SK-N-SH (cell line): ENCODE results near the gene SP9. TPM values are rescaled to one million over a fixed set of nuclear protein-coding genes. Genes with fewer than 3 reads are reported as not detected.

Experiments
- CTCF ChIA-PET: fragments of 300-600, 350-600 bp; formaldehyde crosslinking; extraction: SDS; loops from one replicate; lab custom pipeline; 2021; lab: Yijun Ruan, JAX
- POLR2A ChIA-PET: fragments of 350-600 bp; sonication (Branson Sonifier 250); formaldehyde crosslinking; extraction: SDS; loops from one replicate; lab custom pipeline; 2020; ENCODE audit warnings: antibody characterized with exemption, inconsistent platforms; lab: Yijun Ruan, JAX
- DNase-seq: peaks from one replicate; pipeline ENCODE4 v3.0.0; 2012
- H2AFZ ChIP-seq: fragments of 200-600 bp; sonication (generic); 2 replicates; pipeline ENCODE4 v1.8.1; 2016; ENCODE audit warnings: antibody characterized with exemption, mild to moderate bottlenecking, low read depth
- H3F3A ChIP-seq: fragments of 200-600 bp; sonication (generic); replicated peaks from 2 replicates; pipeline ENCODE3; 2016; ENCODE audit warnings: antibody characterized with exemption, mild to moderate bottlenecking; ENCODE audit not compliant: insufficient read depth
- H3K27ac ChIP-seq, 2 experiments: fragments of 200-500 bp in 1 of 2; fragments of 200-600 bp in 1 of 2; sonication (Bioruptor generic) in 1 of 2; sonication (generic), shearing (Covaris generic) in 1 of 2; 2 replicates each; pipeline versions ENCODE4 v1.5.1 to v1.6.1; 2014 to 2016; ENCODE audit warnings: low read depth in 2 of 2, inconsistent platforms in 1 of 2, low read length in 1 of 2, mild to moderate bottlenecking in 1 of 2, mixed read lengths in 1 of 2
- H3K27me3 ChIP-seq: fragments of 200-600 bp; sonication (generic), shearing (Covaris generic); 2 replicates; pipeline ENCODE4 v1.6.1; 2016; ENCODE audit warnings: mixed run types; ENCODE audit not compliant: insufficient read depth
- H3K36me3 ChIP-seq, 2 experiments: fragments of 200-500 bp in 1 of 2; fragments of 200-600 bp in 1 of 2; sonication (Bioruptor generic) in 1 of 2; sonication (generic) in 1 of 2; replicated peaks in 1 of 2; 2 replicates each; pipeline versions ENCODE3 to v1.5.1; 2014 to 2016; ENCODE audit warnings: low read length in 1 of 2, mild to moderate bottlenecking in 1 of 2; ENCODE audit not compliant: insufficient read depth in 2 of 2, control insufficient read depth in 1 of 2
- H3K4me1 ChIP-seq, 2 experiments: fragments of 200-500 bp in 1 of 2; fragments of 200-600 bp in 1 of 2; sonication (Bioruptor generic) in 1 of 2; sonication (generic), shearing (Covaris generic) in 1 of 2; 2 replicates each; pipeline versions ENCODE4 v1.5.1 to v1.6.1; 2014 to 2016; ENCODE audit warnings: low read depth in 1 of 2, low read length in 1 of 2, mixed run types in 1 of 2; ENCODE audit not compliant: insufficient read depth in 2 of 2, control insufficient read depth in 1 of 2
- H3K4me2 ChIP-seq: fragments of 200-600 bp; sonication (generic), shearing (Covaris generic); 2 replicates; pipeline ENCODE4 v1.6.1; 2017; ENCODE audit warnings: mixed run types
- H3K4me3 ChIP-seq, 2 experiments: fragments of 200-500 bp in 1 of 2; fragments of 200-600 bp in 1 of 2; sonication (Bioruptor generic) in 1 of 2; sonication (generic), shearing (Covaris generic) in 1 of 2; 2 replicates each; pipeline versions ENCODE4 v1.5.1 to v1.8.1; 2014 to 2016; ENCODE audit warnings: low read depth in 2 of 2, inconsistent platforms in 1 of 2, low read length in 1 of 2, mild to moderate bottlenecking in 1 of 2, mixed read lengths in 1 of 2, moderate library complexity in 1 of 2
- H3K79me2 ChIP-seq: fragments of 200-600 bp; sonication (generic); 2 replicates; pipeline ENCODE4 v1.8.1; 2017; ENCODE audit warnings: mild to moderate bottlenecking; ENCODE audit not compliant: insufficient read depth
- H3K9ac ChIP-seq: fragments of 200-600 bp; sonication (generic); 2 replicates; pipeline ENCODE4 v1.6.1; 2017; ENCODE audit warnings: mixed run types
- H3K9me2 ChIP-seq: fragments of 200-600 bp; sonication (generic); 2 replicates; pipeline ENCODE4 v1.6.1; 2017; ENCODE audit warnings: mixed run types
- H3K9me3 ChIP-seq: fragments of 200-600 bp; sonication (generic); 2 replicates; pipeline ENCODE4 v1.6.1; 2017; ENCODE audit warnings: mixed run types, mild to moderate bottlenecking, moderate library complexity
- H4K20me1 ChIP-seq: fragments of 200-600 bp; sonication (generic); 2 replicates; pipeline ENCODE4 v1.6.1; 2017; ENCODE audit warnings: mild to moderate bottlenecking, mixed run types; ENCODE audit not compliant: insufficient read depth
- EP300 ChIP-seq, 2 experiments: IDR thresholded peaks; 2 replicates each; pipeline versions ENCODE4 v1.4.0 to v1.6.1; 2012; ENCODE audit warnings: borderline replicate concordance in 1 of 2, low read depth in 1 of 2, low read length in 1 of 2
- EZH2phosphoT487 ChIP-seq: fragments of 200-600 bp; sonication (generic); IDR thresholded peaks from 2 replicates; pipeline ENCODE4 v1.6.1; 2017; ENCODE audit warnings: low read depth, mixed run types, mild to moderate bottlenecking, antibody characterized with exemption, moderate library complexity, borderline replicate concordance
- FOSL2 ChIP-seq: IDR thresholded peaks from 2 replicates; pipeline ENCODE4 v1.4.0; 2012; ENCODE audit warnings: low read depth, mild to moderate bottlenecking, moderate library complexity, borderline replicate concordance
- FOXJ3 ChIP-seq: sonication (generic); formaldehyde crosslinking; IDR thresholded peaks from 2 replicates; pipeline ENCODE4 v1.5.1; 2020; ENCODE audit warnings: mild to moderate bottlenecking, missing genetic modification reagents
- GABPA ChIP-seq: IDR thresholded peaks from 2 replicates; pipeline ENCODE4 v1.4.0; 2012; ENCODE audit warnings: low read depth, mild to moderate bottlenecking
- GATA2 ChIP-seq: sonication (generic); formaldehyde crosslinking; IDR thresholded peaks from 2 replicates; pipeline ENCODE4 v1.5.0; 2020; ENCODE audit warnings: mild to moderate bottlenecking, missing genetic modification reagents
- MXI1 ChIP-seq: IDR thresholded peaks from 2 replicates; pipeline ENCODE4 v1.6.1; 2012; ENCODE audit warnings: mild to moderate bottlenecking, low read depth, low read length, improper control_type of control experiment
- NRF1 ChIP-seq: IDR thresholded peaks from 2 replicates; pipeline ENCODE4 v1.6.1; 2012; ENCODE audit warnings: low read depth, mild to moderate bottlenecking, low read length
- POLR2AphosphoS5 ChIP-seq: IDR thresholded peaks from 2 replicates; pipeline ENCODE4 v1.6.1; 2012; ENCODE audit warnings: low read depth, low read length
- RAD21 ChIP-seq: IDR thresholded peaks from 2 replicates; pipeline ENCODE4 v1.6.1; 2012; ENCODE audit warnings: mild to moderate bottlenecking, low read length
- RXRA ChIP-seq: IDR thresholded peaks from 2 replicates; pipeline ENCODE4 v1.4.0; 2012; ENCODE audit warnings: low read depth, mild to moderate bottlenecking, borderline replicate concordance
- SMC3 ChIP-seq: IDR thresholded peaks from 2 replicates; pipeline ENCODE4 v1.6.1; 2012; ENCODE audit warnings: low read depth, low read length, improper control_type of control experiment
- TCF12 ChIP-seq: IDR thresholded peaks from 2 replicates; pipeline ENCODE4 v1.4.0; 2012
- TEAD4 ChIP-seq: IDR thresholded peaks from 2 replicates; pipeline ENCODE4 v1.4.0; 2012; ENCODE audit warnings: mild to moderate bottlenecking, borderline replicate concordance; ENCODE audit not compliant: insufficient read depth
- YY1 ChIP-seq: IDR thresholded peaks from 2 replicates; pipeline ENCODE4 v1.4.0; 2012; ENCODE audit warnings: low read depth, mild to moderate bottlenecking
- WGBS: methylation state at CpG from one replicate; pipeline ENCODE4 v1.1.6; 2017; ENCODE audit warnings: low lambda C conversion rate; 5-methylcytosine and 5-hydroxymethylcytosine counted together
- polyA plus RNA-seq, 3 experiments: library from polyadenylated mRNA; depleted of rRNA; stranded (reverse); fragments of >200 nt; gene quantifications; 2 replicates each; pipeline ENCODE4 v1.2.3, GENCODE V29; 2012
- TF ChIP-seq, protein P1 (sequence below): IDR thresholded peaks from 2 replicates; pipeline ENCODE4; 2012
- TF ChIP-seq, protein P2 (sequence below): IDR thresholded peaks from 2 replicates; pipeline ENCODE4 v1.4.0; 2012; ENCODE audit warnings: low read depth, borderline replicate concordance
- TF ChIP-seq, protein P3 (sequence below): IDR thresholded peaks from 2 replicates; pipeline ENCODE4 v1.6.1; 2012; ENCODE audit warnings: mild to moderate bottlenecking, low read depth, low read length, moderate library complexity
- TF ChIP-seq, protein P4 (sequence below): fragments of 150-350 bp; IDR thresholded peaks from 2 replicates; pipeline ENCODE4 v1.6.1; 2017; ENCODE audit warnings: antibody characterized with exemption, low read length, low read depth, borderline replicate concordance

SP9 gene
- polyA plus RNA-seq, 1 of the 3 experiments (the other 2 are of a cell fraction), result not detected

DNA sequence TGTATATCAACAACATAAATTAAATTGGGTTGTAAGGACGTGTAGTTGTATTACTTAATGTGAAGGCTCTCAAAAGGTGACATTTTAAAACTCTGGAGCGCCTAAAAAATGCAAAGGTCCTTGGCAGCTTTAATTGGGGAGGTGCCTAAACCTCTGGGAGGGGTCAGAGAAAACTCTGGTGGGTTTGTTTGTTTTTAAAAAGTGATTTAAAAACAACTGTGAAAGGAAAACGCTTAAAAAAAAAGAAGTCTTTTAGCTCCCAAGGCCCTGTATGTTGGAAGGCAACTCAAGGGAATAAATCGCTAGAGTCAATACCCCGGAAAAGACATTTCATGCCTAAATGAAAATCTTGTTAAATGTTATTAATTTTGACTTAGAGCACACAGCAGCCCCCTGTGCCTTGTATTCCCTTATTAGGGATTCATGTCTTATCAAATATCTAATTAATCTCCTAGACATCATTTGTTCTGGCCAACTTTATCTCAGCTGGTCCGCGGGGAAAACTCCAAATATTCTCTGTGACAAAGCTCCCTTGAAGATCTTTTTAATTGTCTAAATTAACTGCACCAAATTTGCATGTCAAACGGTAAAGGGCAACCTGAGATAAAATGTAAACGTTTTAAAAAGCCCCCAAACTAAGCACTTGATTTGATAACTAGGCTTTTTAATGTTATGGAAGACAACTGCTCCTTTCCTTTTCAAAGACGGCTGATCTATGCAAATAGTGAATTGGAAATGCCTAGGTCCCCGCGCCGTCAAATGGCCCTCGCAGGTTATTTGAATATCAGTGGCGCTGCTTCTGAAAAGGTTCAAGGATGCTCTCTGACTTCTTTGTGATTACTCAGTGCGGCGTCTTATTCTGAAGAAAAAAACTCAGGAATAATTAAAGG is 4.2 kb downstream of the SP9 start:
- TF ChIP-seq, protein P1, sequence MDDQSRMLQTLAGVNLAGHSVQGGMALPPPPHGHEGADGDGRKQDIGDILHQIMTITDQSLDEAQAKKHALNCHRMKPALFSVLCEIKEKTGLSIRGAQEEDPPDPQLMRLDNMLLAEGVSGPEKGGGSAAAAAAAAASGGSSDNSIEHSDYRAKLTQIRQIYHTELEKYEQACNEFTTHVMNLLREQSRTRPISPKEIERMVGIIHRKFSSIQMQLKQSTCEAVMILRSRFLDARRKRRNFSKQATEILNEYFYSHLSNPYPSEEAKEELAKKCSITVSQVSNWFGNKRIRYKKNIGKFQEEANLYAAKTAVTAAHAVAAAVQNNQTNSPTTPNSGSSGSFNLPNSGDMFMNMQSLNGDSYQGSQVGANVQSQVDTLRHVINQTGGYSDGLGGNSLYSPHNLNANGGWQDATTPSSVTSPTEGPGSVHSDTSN, result no peak
- no peak for TF ChIP-seq EP300 (IDR thresholded peaks at IDR 0.05; ENCODE audit: borderline replicate concordance in 1 of 2, low read depth in 1 of 2, low read length in 1 of 2)
- TF ChIP-seq SMC3, result no peak
- no peak for TF ChIP-seq MXI1
- TF ChIP-seq RAD21, result no peak
- TF ChIP-seq, protein P2, sequence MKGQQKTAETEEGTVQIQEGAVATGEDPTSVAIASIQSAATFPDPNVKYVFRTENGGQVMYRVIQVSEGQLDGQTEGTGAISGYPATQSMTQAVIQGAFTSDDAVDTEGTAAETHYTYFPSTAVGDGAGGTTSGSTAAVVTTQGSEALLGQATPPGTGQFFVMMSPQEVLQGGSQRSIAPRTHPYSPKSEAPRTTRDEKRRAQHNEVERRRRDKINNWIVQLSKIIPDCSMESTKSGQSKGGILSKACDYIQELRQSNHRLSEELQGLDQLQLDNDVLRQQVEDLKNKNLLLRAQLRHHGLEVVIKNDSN, result no peak
- TF ChIP-seq YY1, result no peak
- TF ChIP-seq GABPA, result no peak
- no peak for TF ChIP-seq TCF12
- no peak for TF ChIP-seq POLR2AphosphoS5
- TF ChIP-seq, protein P3, sequence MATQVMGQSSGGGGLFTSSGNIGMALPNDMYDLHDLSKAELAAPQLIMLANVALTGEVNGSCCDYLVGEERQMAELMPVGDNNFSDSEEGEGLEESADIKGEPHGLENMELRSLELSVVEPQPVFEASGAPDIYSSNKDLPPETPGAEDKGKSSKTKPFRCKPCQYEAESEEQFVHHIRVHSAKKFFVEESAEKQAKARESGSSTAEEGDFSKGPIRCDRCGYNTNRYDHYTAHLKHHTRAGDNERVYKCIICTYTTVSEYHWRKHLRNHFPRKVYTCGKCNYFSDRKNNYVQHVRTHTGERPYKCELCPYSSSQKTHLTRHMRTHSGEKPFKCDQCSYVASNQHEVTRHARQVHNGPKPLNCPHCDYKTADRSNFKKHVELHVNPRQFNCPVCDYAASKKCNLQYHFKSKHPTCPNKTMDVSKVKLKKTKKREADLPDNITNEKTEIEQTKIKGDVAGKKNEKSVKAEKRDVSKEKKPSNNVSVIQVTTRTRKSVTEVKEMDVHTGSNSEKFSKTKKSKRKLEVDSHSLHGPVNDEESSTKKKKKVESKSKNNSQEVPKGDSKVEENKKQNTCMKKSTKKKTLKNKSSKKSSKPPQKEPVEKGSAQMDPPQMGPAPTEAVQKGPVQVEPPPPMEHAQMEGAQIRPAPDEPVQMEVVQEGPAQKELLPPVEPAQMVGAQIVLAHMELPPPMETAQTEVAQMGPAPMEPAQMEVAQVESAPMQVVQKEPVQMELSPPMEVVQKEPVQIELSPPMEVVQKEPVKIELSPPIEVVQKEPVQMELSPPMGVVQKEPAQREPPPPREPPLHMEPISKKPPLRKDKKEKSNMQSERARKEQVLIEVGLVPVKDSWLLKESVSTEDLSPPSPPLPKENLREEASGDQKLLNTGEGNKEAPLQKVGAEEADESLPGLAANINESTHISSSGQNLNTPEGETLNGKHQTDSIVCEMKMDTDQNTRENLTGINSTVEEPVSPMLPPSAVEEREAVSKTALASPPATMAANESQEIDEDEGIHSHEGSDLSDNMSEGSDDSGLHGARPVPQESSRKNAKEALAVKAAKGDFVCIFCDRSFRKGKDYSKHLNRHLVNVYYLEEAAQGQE, result no peak
- no peak for TF ChIP-seq RXRA
- no peak for TF ChIP-seq TEAD4
- no peak for TF ChIP-seq FOXJ3 (CRISPR knock-in tag)
- TF ChIP-seq, protein P4, sequence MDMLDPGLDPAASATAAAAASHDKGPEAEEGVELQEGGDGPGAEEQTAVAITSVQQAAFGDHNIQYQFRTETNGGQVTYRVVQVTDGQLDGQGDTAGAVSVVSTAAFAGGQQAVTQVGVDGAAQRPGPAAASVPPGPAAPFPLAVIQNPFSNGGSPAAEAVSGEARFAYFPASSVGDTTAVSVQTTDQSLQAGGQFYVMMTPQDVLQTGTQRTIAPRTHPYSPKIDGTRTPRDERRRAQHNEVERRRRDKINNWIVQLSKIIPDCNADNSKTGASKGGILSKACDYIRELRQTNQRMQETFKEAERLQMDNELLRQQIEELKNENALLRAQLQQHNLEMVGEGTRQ, result no peak
- TF ChIP-seq EZH2phosphoT487, result no peak
- TF ChIP-seq GATA2, result no peak
- no peak for TF ChIP-seq FOSL2
- no peak for TF ChIP-seq NRF1
- Histone ChIP-seq H3K4me2 (no peak overlapping the region), H3K36me3 (no peaks in the 10 kb centered on the region), H3K9me2 (no peaks in the 10 kb centered on the region), H2AFZ (no peak overlapping the region), H3K9me3 (no peaks in the 10 kb centered on the region), H4K20me1 (peaks cover 21% of the 10 kb centered on the region), H3F3A (peaks cover 4% of the 10 kb centered on the region), H3K27me3 (peaks cover 92% of the 10 kb centered on the region), H3K79me2 (no peaks in the 10 kb centered on the region), H3K4me1 (peaks cover 0 to 38% of the 10 kb centered on the region in 2 experiments; a peak in 1 of 4 replicates), H3K4me3 (no peak overlapping the region), H3K9ac (no peak overlapping the region), H3K27ac (no peak overlapping the region)
- WGBS, result 4% methylated on average over 17 of the region's 17 CpGs
- ChIA-PET POLR2A (no interaction called here), CTCF (interaction anchor here (1.0 to 7.9 kb wide), 2 partner anchors 193 to 937 kb away, joined by 3 to 103 read pairs; no protein-coding TSS in a partner anchor)
- no peak for DNase-seq
